Esophagus muscularis mucosa (tissue), 4 donors: Measurements from ENCODE around the gene ZNF486. TPM values are rescaled to one million over a fixed set of nuclear protein-coding genes. Genes with fewer than 3 reads are reported as not detected.
"Not testable (repeated sequence)": the region's sequence is repeated elsewhere in the genome, so short reads cannot be mapped to it uniquely, and the experiment has no call there.

Experiments used
- DNase-seq: peaks from one replicate; pipeline ENCODE4 v3.0.0-alpha.2; 2017; ENCODE audit errors: extremely low spot score
- H3K27ac ChIP-seq, 4 donors: fragments of 200-600 bp; sonication (generic); replicated peaks in 1 of 4; 1 replicate in 3 of 4; 2 replicates in 1 of 4; pipeline ENCODE4 v1.5.1; 2016 to 2019; ENCODE audit warnings: mild to moderate bottlenecking in 1 of 4
- H3K27me3 ChIP-seq, 4 donors: fragments of 200-600 bp; sonication (generic); one replicate each; pipeline versions ENCODE4 v1.5.1 to v1.6.0; 2016 to 2019
- H3K36me3 ChIP-seq, 4 donors: fragments of 200-600 bp; sonication (generic); one replicate each; pipeline ENCODE4 v1.5.1; 2016 to 2019
- H3K4me1 ChIP-seq, 4 donors: fragments of 200-600 bp; sonication (generic); one replicate each; pipeline ENCODE4 v1.5.1; 2016 to 2019
- H3K4me3 ChIP-seq, 4 donors: fragments of 200-600 bp; sonication (generic); 1 replicate in 2 of 4; 2 replicates in 2 of 4; pipeline ENCODE4 v1.5.1; 2016 to 2019; ENCODE audit warnings: mild to moderate bottlenecking in 4 of 4, moderate library complexity in 1 of 4
- H3K9me3 ChIP-seq, 4 donors: fragments of 200-600 bp; sonication (generic); 1 replicate in 3 of 4; 2 replicates in 1 of 4; pipeline ENCODE4 v1.5.1; 2016 to 2019
- CTCF ChIP-seq, 3 experiments: fragments of 200-600 bp in 2 of 3; fragments of 450-650 bp in 1 of 3; sonication (generic) in 2 of 3; IDR thresholded peaks; one replicate each; pipeline ENCODE4 v1.5.1; 2017 to 2019; ENCODE audit warnings: antibody characterized with exemption in 3 of 3, mild to moderate bottlenecking in 2 of 3, moderate library complexity in 1 of 3
- EP300 ChIP-seq: sonication (generic); formaldehyde crosslinking; IDR thresholded peaks from one replicate; pipeline ENCODE4 v1.6.1; 2017; ENCODE audit warnings: antibody characterized with exemption
- POLR2A ChIP-seq: fragments of 450-650 bp; IDR thresholded peaks from one replicate; pipeline ENCODE4 v1.6.1; 2017; ENCODE audit warnings: antibody characterized with exemption, moderate library complexity, mild to moderate bottlenecking, low read depth
- POLR2AphosphoS5 ChIP-seq, 2 donors: sonication (generic); formaldehyde crosslinking; IDR thresholded peaks; one replicate each; pipeline ENCODE4 v1.6.1; 2017; ENCODE audit warnings: antibody characterized with exemption in 2 of 2
- WGBS: methylation state at CpG from one replicate; pipeline ENCODE4 v1.1.5; 2018; 5-methylcytosine and 5-hydroxymethylcytosine counted together
- intact Hi-C: fragments of 100-400 bp; cut with DNase I; formaldehyde crosslinking; loops from one replicate; pipeline ENCODE4 v1.15.1; 2023
- total RNA-seq, 4 donors: library from RNA; depleted of rRNA; stranded (reverse); fragments of >200 nt; gene quantifications; one replicate each; pipeline versions ENCODE4 v1.1.0 to v1.2.1, GENCODE V29; 2016

Gene ZNF486
- total RNA-seq, result 1 to 10 TPM; 3.5 to 4.2 (median 3.9) TPM

GRCh38 chr19:20167020-20167644 lies at the start of gene ZNF486:
Gene ZNF486, plus strand, starts transcription at chr19:20167214. Its CDS starts 117 bp downstream, at chr19:20167331.
- Histone ChIP-seq H3K27ac (peak within 1 kb of the TSS; percentile 69 to 80 (median 76)), H3K9me3 (no peaks in the 10 kb centered on the region), H3K4me1 (peaks cover 7 to 16% (median 8%) of the 10 kb centered on the region in 4 donors), H3K27me3 (no peaks in the 10 kb centered on the region), H3K4me3 (peak within 1 kb of the TSS; percentile 63 to 83 (median 70)), H3K36me3 (peaks cover 0 to 18% (median 6%) of the 10 kb centered on the region in 4 donors)
- peak; percentile 99 for DNase-seq
- 6% methylated on average over 7 of the region's 25 CpGs for WGBS
- TF ChIP-seq POLR2AphosphoS5 (IDR thresholded peaks at IDR 0.05) (peak; percentile 67 to 80), CTCF (IDR thresholded peaks at IDR 0.05) (no peak), POLR2A (peak; percentile 14), EP300 (no peak)
- intact Hi-C loops, result no loop called here

DNA sequence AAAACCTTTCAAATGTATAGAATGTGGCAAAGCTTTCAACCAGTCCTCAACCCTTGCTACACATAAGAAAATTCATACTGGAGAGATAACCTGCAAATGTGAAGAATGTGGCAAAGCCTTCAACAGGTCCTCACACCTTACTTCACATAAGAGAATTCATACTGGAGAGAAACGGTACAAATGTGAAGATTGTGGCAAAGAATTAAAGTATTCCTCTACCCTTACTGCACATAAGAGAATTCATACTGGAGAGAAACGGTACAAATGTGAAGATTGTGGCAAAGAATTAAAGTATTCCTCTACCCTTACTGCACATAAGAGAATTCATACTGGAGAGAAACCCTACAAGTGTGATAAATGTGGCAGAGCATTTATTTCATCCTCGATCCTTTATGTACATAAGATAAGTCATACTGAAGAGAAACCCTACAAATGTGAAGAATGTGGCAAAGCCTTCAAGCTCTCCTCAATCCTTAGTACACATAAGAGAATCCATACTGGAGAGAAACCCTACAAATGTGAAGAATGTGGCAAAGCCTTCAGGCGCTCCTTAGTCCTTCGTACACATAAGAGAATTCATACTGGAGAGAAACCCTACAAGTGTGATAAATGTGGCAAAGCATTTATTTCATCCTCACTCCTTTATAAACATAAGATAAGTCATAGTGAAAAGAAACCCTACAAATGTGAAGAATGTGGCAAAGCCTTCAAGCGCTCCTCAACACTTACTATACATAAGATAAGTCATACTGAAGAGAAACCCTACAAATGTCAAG lies 48.8 kb upstream of the ZNF486 start:
- peaks cover 4 to 33% (median 10%) of the 10 kb centered on the region in 4 donors for H3K36me3 ChIP-seq
- H3K4me3 ChIP-seq, H3K27me3 ChIP-seq, H3K27ac ChIP-seq, H3K4me1 ChIP-seq, DNase-seq, intact Hi-C loops: not testable (repeated sequence)
- H3K9me3 ChIP-seq, result peaks cover 0 to 90% (median 83%) of the 10 kb centered on the region in 4 donors
- 96% methylated on average over 6 of the region's 6 CpGs for WGBS

- Histone ChIP-seq H3K4me1 (no peaks in the 10 kb centered on the region), H3K27me3 (no peaks in the 10 kb centered on the region), H3K4me3 (no peak overlapping the region), H3K9me3 (peaks cover 0 to 81% (median 49%) of the 10 kb centered on the region in 4 donors), H3K27ac (no peak overlapping the region), H3K36me3 (peaks cover 0 to 33% (median 3%) of the 10 kb centered on the region in 4 donors)
- no peak for TF ChIP-seq POLR2AphosphoS5 (IDR thresholded peaks at IDR 0.05)
- no peak for TF ChIP-seq EP300
- no peak for TF ChIP-seq POLR2A
- TF ChIP-seq CTCF (IDR thresholded peaks at IDR 0.05), result no peak
- intact Hi-C loops, result no loop called here
- no peak for DNase-seq
- whole genome bisulfite sequencing, result 97% methylated on average over 19 of the region's 23 CpGs
Measured at GRCh38 chr19:20124879-20125278, 42.1 kb upstream of the ZNF486 start.

DNA sequence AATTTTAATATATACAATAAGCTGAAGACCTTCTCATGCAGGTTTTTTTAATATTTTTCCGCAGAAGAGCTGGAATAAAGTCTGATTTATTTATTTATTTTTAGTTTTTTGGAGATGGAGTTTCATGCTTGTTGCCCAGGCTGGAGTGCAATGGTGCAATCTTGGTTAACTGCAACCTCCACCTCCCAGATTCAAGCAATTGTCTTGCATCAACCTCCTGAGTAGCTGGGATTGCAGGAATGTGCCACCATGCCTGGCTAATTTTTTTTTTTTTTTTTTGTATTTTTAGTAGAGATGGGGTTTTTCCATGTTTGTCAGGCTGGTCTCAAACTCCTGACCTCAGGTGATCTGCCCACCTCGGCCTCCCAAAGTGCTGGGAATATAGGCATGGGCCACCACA lies 34.1 kb upstream of the ZNF486 start:
- H3K4me3 ChIP-seq, DNase-seq, H3K36me3 ChIP-seq, H3K27me3 ChIP-seq, intact Hi-C loops, H3K4me1 ChIP-seq, H3K27ac ChIP-seq: not testable (repeated sequence)
- peaks cover 0 to 14% (median 6%) of the 10 kb centered on the region in 4 donors for H3K9me3 ChIP-seq
- WGBS, result 84% methylated on average over 2 of the region's 2 CpGs

- H3K9me3 ChIP-seq, H3K4me1 ChIP-seq, DNase-seq, H3K36me3 ChIP-seq, intact Hi-C loops, H3K4me3 ChIP-seq, H3K27me3 ChIP-seq, H3K27ac ChIP-seq: not testable (repeated sequence)
- 90% methylated on average over 2 of the region's 29 CpGs for WGBS
Measured at GRCh38 chr19:20137714-20138113, 29.3 kb upstream of the ZNF486 start.

- TF ChIP-seq POLR2AphosphoS5 (IDR thresholded peaks at IDR 0.05) (no peak), CTCF (IDR thresholded peaks at IDR 0.05) (no peak), EP300 (no peak)
- no peak for DNase-seq
- Histone ChIP-seq H3K9me3 (no peaks in the 10 kb centered on the region), H3K27ac (no peak overlapping the region), H3K4me3 (no peak overlapping the region), H3K4me1 (no peaks in the 10 kb centered on the region), H3K36me3 (no peaks in the 10 kb centered on the region), H3K27me3 (no peaks in the 10 kb centered on the region)
- WGBS, result 85% methylated on average over 12 of the region's 12 CpGs
- intact Hi-C loops, result no loop called here
Measured at GRCh38 chr19:20151617-20152145, 15.3 kb upstream of the ZNF486 start.

DNA sequence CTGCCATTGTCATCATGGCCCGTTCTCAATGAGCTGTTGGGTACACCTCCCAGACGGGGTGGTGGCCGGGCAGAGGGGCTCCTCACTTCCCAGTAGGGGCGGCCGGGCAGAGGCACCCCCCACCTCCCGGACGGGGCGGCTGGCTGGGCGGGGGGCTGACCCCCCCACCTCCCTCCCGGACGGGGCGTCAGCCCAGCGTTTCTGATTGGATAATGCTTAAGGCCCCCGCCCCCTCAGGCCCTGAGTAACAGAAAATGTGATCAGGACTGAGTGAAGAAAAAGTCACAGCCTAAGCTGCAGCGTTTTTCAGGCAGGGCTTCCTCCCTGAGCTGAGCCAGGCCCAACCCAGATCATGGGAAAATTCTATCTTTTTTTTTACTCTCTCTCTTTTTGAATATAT lies 14.5 kb upstream of the ZNF486 start:
- H3K27ac ChIP-seq, H3K9me3 ChIP-seq, DNase-seq, H3K4me3 ChIP-seq, intact Hi-C loops, H3K4me1 ChIP-seq, H3K27me3 ChIP-seq, H3K36me3 ChIP-seq: not testable (repeated sequence)
- WGBS, result 62% methylated on average over 7 of the region's 15 CpGs
